Spleen (tissue), 7 donors: ENCODE results near the gene USP30.

ENCODE experiments used
- POLR2A ChIP-seq, 3 donors: fragments of 450-650 bp; IDR thresholded peaks; one replicate each; pipeline ENCODE4 v1.5.1; 2017; ENCODE audit warnings: antibody characterized with exemption in 3 of 3, mild to moderate bottlenecking in 1 of 3
- POLR2AphosphoS5 ChIP-seq, 3 donors: sonication (generic); formaldehyde crosslinking; IDR thresholded peaks; one replicate each; pipeline ENCODE4 v1.5.1; 2017; ENCODE audit warnings: antibody characterized with exemption in 3 of 3
- TF ChIP-seq, protein P1 (sequence below), 11 experiments: fragments of 200-600 bp in 7 of 11; fragments of 450-650 bp in 4 of 11; sonication (generic) in 4 of 11; IDR thresholded peaks in 8 of 11; conservative IDR thresholded peaks in 3 of 11; 1 replicate in 7 of 11; 2 replicates in 4 of 11; pipeline versions ENCODE4 v1.4.0 to v1.8.0; 2016 to 2021; ENCODE audit warnings: antibody characterized with exemption in 11 of 11, inconsistent platforms in 4 of 11, mild to moderate bottlenecking in 1 of 11
- donor health status: DM: no; HTN: no; CAD: no; lungs with moderate emphysema.
- donor health status: DM: no; HTN: no; CAD: no.
- donor health status: DM: no; HTN: no; CAD: no.

DNA sequence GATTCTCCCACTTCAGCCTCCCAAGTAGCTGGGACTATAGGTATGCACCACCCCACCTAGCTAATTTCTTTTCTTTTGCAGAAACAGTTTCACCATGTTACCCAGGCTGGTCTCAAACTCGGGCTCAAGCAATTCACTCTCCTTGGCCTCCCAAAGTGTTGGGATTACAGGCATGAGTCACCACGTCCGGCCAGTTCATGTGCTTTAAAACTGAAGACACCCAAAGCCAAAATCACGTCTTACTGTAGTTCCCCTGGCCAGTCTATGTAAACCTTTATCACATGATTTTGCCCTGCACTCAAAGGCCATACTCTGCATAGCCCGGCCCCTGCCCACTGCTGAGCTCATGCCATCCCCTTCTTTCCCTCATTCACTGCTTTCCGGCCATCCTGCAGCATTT is 36.4 kb downstream of the USP30 start:
- TF ChIP-seq POLR2A (IDR thresholded peaks at IDR 0.05) (no peak), POLR2AphosphoS5 (IDR thresholded peaks at IDR 0.05) (no peak)
- TF ChIP-seq, protein P1, sequence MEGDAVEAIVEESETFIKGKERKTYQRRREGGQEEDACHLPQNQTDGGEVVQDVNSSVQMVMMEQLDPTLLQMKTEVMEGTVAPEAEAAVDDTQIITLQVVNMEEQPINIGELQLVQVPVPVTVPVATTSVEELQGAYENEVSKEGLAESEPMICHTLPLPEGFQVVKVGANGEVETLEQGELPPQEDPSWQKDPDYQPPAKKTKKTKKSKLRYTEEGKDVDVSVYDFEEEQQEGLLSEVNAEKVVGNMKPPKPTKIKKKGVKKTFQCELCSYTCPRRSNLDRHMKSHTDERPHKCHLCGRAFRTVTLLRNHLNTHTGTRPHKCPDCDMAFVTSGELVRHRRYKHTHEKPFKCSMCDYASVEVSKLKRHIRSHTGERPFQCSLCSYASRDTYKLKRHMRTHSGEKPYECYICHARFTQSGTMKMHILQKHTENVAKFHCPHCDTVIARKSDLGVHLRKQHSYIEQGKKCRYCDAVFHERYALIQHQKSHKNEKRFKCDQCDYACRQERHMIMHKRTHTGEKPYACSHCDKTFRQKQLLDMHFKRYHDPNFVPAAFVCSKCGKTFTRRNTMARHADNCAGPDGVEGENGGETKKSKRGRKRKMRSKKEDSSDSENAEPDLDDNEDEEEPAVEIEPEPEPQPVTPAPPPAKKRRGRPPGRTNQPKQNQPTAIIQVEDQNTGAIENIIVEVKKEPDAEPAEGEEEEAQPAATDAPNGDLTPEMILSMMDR (IDR thresholded peaks at IDR 0.05 in 8 of 11, conservative IDR thresholded peaks at IDR 0.05 in 3 of 11) = no peak
